HuH-7.5 (cell line): ENCODE measurements around the gene BACH2.
"Not testable (repeated sequence)": the region's sequence is repeated elsewhere in the genome, so short reads cannot be mapped to it uniquely, and the experiment has no call there.

Experiments used
- DNase-seq: peaks from one replicate; pipeline ENCODE4 v3.0.0; 2011; ENCODE audit warnings: low spot score

Gene BACH2

GRCh38 chr6:90065173-90065572 is 231.5 kb downstream of the BACH2 start:
- DNase-seq: no peak

- DNase-seq: no peak
Observed at GRCh38 chr6:90062667-90063066, 234.0 kb downstream of the BACH2 start.

- DNase-seq: no peak
Observed at GRCh38 chr6:90062051-90062450, 234.6 kb downstream of the BACH2 start.

GRCh38 chr6:90059178-90059577 is 237.5 kb downstream of the BACH2 start:
- not testable (repeated sequence) for DNase-seq

- DNase-seq: not testable (repeated sequence)
Observed at GRCh38 chr6:90055924-90056323, 240.7 kb downstream of the BACH2 start.

- not testable (repeated sequence) for DNase-seq
Observed at GRCh38 chr6:90054193-90054592, 242.4 kb downstream of the BACH2 start.

- no peak for DNase-seq
Observed at GRCh38 chr6:90053614-90054013, 243.0 kb downstream of the BACH2 start.

GRCh38 chr6:90049295-90049694 is 247.3 kb downstream of the BACH2 start:
- no peak for DNase-seq

GRCh38 chr6:90048206-90048967 is 248.3 kb downstream of the BACH2 start:
- DNase-seq: no peak

- no peak for DNase-seq
Observed at GRCh38 chr6:90045535-90045934, 251.1 kb downstream of the BACH2 start.

GRCh38 chr6:90044833-90045381 is 251.7 kb downstream of the BACH2 start:
- DNase-seq: no peak

GRCh38 chr6:90044182-90044832 is 252.3 kb downstream of the BACH2 start:
- no peak for DNase-seq

GRCh38 chr6:90040931-90041330 is 255.7 kb downstream of the BACH2 start:
- no peak for DNase-seq

- DNase-seq: no peak
Observed at GRCh38 chr6:90039911-90040310, 256.7 kb downstream of the BACH2 start.

- no peak for DNase-seq
Observed at GRCh38 chr6:90038961-90039653, 257.5 kb downstream of the BACH2 start.

GRCh38 chr6:90036963-90037362 is 259.7 kb downstream of the BACH2 start:
- DNase-seq: no peak

- DNase-seq: no peak
Observed at GRCh38 chr6:90035047-90035723, 261.5 kb downstream of the BACH2 start.

- no peak for DNase-seq
Observed at GRCh38 chr6:90033746-90034271, 262.8 kb downstream of the BACH2 start.

GRCh38 chr6:90032489-90033212 is 264.0 kb downstream of the BACH2 start:
- DNase-seq: not testable (repeated sequence)

- DNase-seq: no peak
Observed at GRCh38 chr6:90028995-90029635, 267.5 kb downstream of the BACH2 start.
